Keratinocyte (primary cell): Measurements from ENCODE around the gene DHH. TPM values are rescaled to one million over a fixed set of nuclear protein-coding genes. Genes with fewer than 3 reads are reported as not detected.
A peak's percentile ranks its signal among the peaks of the same experiment; 100 is the strongest.

Source experiments
- DNase-seq: peaks from one replicate; pipeline ENCODE4 v3.0.0-alpha.2; 2011; ENCODE audit warnings: low read depth, missing footprints, low spot score
- FAIRE-seq: peaks from 2 replicates; lab custom pipeline; 2011; peaks lifted over from hg19 to GRCh38; lab: Jason Lieb, UNC
- H2AFZ ChIP-seq: 2 replicates; pipeline ENCODE4 v1.6.0; 2012; ENCODE audit warnings: low read length, control low read depth, inconsistent platforms; ENCODE audit not compliant: control insufficient read depth
- H3K27ac ChIP-seq: 2 replicates; pipeline ENCODE4 v1.5.1; 2011; ENCODE audit warnings: low read length; ENCODE audit not compliant: control insufficient read depth, insufficient read depth
- H3K27me3 ChIP-seq: 3 replicates; pipeline ENCODE4 v1.6.0; 2011; ENCODE audit warnings: low read length; ENCODE audit not compliant: control insufficient read depth, insufficient read depth; ENCODE audit errors: extremely low read depth
- H3K36me3 ChIP-seq, 2 experiments: 2 replicates in 1 of 2; 3 replicates in 1 of 2; pipeline ENCODE4 v1.5.1; 2011; ENCODE audit warnings: low read length in 2 of 2, mild to moderate bottlenecking in 1 of 2; ENCODE audit not compliant: control insufficient read depth in 2 of 2, insufficient read depth in 2 of 2; ENCODE audit errors: extremely low read depth in 1 of 2
- H3K4me1 ChIP-seq: 3 replicates; pipeline ENCODE4 v1.5.1; 2011; ENCODE audit warnings: low read length; ENCODE audit not compliant: control insufficient read depth, insufficient read depth; ENCODE audit errors: extremely low read depth
- H3K4me2 ChIP-seq: 3 replicates; pipeline ENCODE4 v1.6.0; 2011; ENCODE audit warnings: low read depth, low read length; ENCODE audit not compliant: control insufficient read depth, insufficient read depth; ENCODE audit errors: extremely low read depth
- H3K4me3 ChIP-seq, 3 experiments: fragments of 200-600 bp in 1 of 3; sonication (generic) in 1 of 3; 2 replicates in 2 of 3; 3 replicates in 1 of 3; pipeline ENCODE4 v1.5.1; 2011 to 2016; ENCODE audit warnings: low read length in 3 of 3, mild to moderate bottlenecking in 3 of 3, control low read depth in 2 of 3, inconsistent platforms in 1 of 3, low read depth in 1 of 3, mixed read lengths in 1 of 3, mixed run types in 1 of 3, moderate library complexity in 1 of 3; ENCODE audit not compliant: control insufficient read depth in 2 of 3, insufficient read depth in 2 of 3; ENCODE audit errors: extremely low read depth in 1 of 3
- H3K79me2 ChIP-seq: 2 replicates; pipeline ENCODE4 v1.6.0; 2012; ENCODE audit warnings: low read length; ENCODE audit not compliant: control insufficient read depth, insufficient read depth
- H3K9ac ChIP-seq: 3 replicates; pipeline ENCODE4 v1.6.0; 2011; ENCODE audit warnings: low read length; ENCODE audit not compliant: control insufficient read depth, insufficient read depth; ENCODE audit errors: extremely low read depth
- H3K9me1 ChIP-seq: 3 replicates; pipeline ENCODE4 v1.6.0; 2011; ENCODE audit warnings: low read length; ENCODE audit not compliant: control insufficient read depth, insufficient read depth; ENCODE audit errors: extremely low read depth
- H3K9me3 ChIP-seq: 2 replicates; pipeline ENCODE4 v1.5.1; 2012; ENCODE audit warnings: low read depth, low read length; ENCODE audit not compliant: control insufficient read depth
- H4K20me1 ChIP-seq: 3 replicates; pipeline ENCODE4 v1.6.0; 2011; ENCODE audit warnings: low read length; ENCODE audit not compliant: control insufficient read depth, insufficient read depth; ENCODE audit errors: extremely low read depth
- EZH2 ChIP-seq: IDR thresholded peaks from one replicate; pipeline ENCODE4 v1.6.1; 2012; ENCODE audit warnings: inconsistent platforms, mild to moderate bottlenecking, low read length, moderate library complexity
- dilution Hi-C: fragments of 300-500 bp; cut with MboI; formaldehyde crosslinking; loops from one replicate; pipeline ENCODE4 v1.7.0; 2020; ENCODE audit warnings: low sequenced_read_pairs; ENCODE audit not compliant: extremely low pct_ligation_motif_present
- polyA plus RNA-seq, 5 experiments: library from polyadenylated mRNA; depleted of rRNA in 3 of 5; stranded (reverse) in 3 of 5; stranded (forward) in 1 of 5; unstranded in 1 of 5; fragments of >200 nt; gene quantifications; 1 replicate in 1 of 5; 2 replicates in 3 of 5; 3 replicates in 1 of 5; pipeline versions ENCODE4 v1.2.1 to v1.2.3, GENCODE V29; 2011 to 2012; ENCODE audit warnings: missing spikeins in 2 of 5, low read depth in 1 of 5, low replicate concordance in 1 of 5
- TF ChIP-seq, protein P1 (sequence below), 3 experiments: IDR thresholded peaks in 1 of 3; conservative IDR thresholded peaks in 1 of 3; optimal IDR thresholded peaks in 1 of 3; 2 replicates in 2 of 3; 3 replicates in 1 of 3; pipeline versions ENCODE3 to v1.5.1; 2011; ENCODE audit warnings: low read length in 3 of 3, mild to moderate bottlenecking in 3 of 3, moderate library complexity in 2 of 3, control low read depth in 1 of 3, inconsistent platforms in 1 of 3; ENCODE audit not compliant: insufficient read depth in 2 of 3; ENCODE audit errors: extremely low read depth in 1 of 3

The DHH gene
- polyA plus RNA-seq, 1 donor (not counting 4 experiments of a cell fraction or from before 2014, with no cell fraction given) = not detected

DNA sequence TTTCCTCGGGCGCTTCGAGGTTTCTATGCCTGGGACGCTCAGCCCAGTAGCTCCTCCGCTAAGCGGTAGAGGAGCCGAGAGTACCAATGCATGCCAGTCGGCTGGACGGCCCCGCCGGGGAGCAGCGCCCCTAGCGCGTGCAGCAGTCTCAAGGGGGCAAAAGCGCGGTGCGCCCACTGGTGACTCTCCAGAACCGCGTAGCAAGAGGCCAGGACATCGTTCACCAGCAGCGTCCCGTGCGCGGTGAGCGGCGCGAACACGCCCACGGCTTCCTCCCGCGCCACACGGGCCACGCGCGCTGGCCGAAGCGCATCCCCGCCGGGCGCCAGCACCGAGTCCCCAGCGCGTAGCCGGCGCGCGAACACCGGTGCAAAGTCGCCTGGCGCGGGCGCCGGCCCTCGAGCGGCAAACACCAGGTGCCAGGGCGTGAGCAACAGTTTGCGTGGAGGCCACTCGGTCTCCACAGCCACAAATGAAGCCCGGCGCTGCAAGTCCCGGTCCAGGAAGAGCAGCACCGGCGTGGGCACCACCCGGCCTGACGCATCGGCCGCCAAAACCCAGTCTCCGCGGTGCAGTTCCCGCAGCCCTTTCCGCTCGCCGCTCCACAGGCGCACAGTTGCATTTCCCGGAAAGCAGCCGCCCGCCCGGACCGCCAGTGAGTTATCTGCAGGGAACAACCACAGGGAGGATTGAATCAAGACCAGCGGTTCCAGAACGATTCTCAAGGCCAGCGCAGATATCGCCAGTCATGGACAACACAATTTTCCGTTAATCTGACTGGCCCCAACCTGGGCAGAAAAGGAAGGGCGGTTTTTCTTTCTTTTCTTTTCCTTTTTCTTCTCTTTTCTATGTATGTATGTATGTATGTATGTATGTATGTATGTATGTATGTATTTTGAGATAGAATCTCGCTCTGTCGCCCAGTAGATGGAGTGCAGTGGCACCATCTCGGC lies 4.5 kb downstream of the DHH start:
- H4K20me1 ChIP-seq = no peaks in the 10 kb centered on the region
- H3K27ac ChIP-seq = no peak overlapping the region
- dilution Hi-C loops = no loop called here
- H3K4me2 ChIP-seq = peak overlapping the region; percentile 74
- peak overlapping the region; percentile 37 for H2AFZ ChIP-seq
- FAIRE-seq (no peak), DNase-seq (no peak)
- H3K9me3 ChIP-seq = no peaks in the 10 kb centered on the region
- no peaks in the 10 kb centered on the region for H3K79me2 ChIP-seq
- peaks cover 14% of the 10 kb centered on the region for H3K4me1 ChIP-seq
- peak overlapping the region in 2 of 3 experiments; percentile 28 to 53 for H3K4me3 ChIP-seq
- H3K27me3 ChIP-seq = peaks cover 69% of the 10 kb centered on the region
- no peaks in the 10 kb centered on the region for H3K36me3 ChIP-seq
- H3K9ac ChIP-seq = no peak overlapping the region
- H3K9me1 ChIP-seq = no peaks in the 10 kb centered on the region
- TF ChIP-seq, protein P1, sequence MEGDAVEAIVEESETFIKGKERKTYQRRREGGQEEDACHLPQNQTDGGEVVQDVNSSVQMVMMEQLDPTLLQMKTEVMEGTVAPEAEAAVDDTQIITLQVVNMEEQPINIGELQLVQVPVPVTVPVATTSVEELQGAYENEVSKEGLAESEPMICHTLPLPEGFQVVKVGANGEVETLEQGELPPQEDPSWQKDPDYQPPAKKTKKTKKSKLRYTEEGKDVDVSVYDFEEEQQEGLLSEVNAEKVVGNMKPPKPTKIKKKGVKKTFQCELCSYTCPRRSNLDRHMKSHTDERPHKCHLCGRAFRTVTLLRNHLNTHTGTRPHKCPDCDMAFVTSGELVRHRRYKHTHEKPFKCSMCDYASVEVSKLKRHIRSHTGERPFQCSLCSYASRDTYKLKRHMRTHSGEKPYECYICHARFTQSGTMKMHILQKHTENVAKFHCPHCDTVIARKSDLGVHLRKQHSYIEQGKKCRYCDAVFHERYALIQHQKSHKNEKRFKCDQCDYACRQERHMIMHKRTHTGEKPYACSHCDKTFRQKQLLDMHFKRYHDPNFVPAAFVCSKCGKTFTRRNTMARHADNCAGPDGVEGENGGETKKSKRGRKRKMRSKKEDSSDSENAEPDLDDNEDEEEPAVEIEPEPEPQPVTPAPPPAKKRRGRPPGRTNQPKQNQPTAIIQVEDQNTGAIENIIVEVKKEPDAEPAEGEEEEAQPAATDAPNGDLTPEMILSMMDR (optimal IDR thresholded peaks at IDR 0.05 in 1 of 3, IDR thresholded peaks at IDR 0.05 in 1 of 3, conservative IDR thresholded peaks at IDR 0.05 in 1 of 3; ENCODE audit: extremely low read depth in 1 of 3, insufficient read depth in 2 of 3, low read length in 3 of 3) = peak in 2 of 3 experiments; percentile 6 to 42
- TF ChIP-seq EZH2 = peak; percentile 88

DNA sequence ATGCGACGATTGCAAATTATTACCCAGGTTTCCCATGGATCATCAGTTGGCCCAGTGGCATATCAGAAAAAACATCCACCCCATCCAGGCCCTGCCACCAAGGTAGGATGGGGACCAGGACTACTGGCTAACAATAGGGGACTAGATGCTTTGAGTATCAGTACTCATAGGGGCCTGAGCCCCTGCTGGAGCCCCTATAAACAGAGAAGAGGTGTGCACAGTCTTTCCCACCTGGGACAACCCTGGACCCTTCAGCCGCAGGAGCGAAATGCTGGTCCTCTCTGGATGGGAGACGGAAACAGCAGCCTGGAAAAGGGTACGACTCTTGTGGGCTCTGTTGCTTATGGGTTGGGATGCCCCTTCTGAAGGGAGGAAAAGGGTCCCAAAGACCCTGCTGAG lies 5.7 kb downstream of the DHH start:
- no peak overlapping the region for H3K4me2 ChIP-seq
- H3K9me1 ChIP-seq = no peaks in the 10 kb centered on the region
- H4K20me1 ChIP-seq = no peaks in the 10 kb centered on the region
- no peaks in the 10 kb centered on the region for H3K9me3 ChIP-seq
- TF ChIP-seq EZH2 = no peak
- TF ChIP-seq, protein P1 (optimal IDR thresholded peaks at IDR 0.05 in 1 of 3, IDR thresholded peaks at IDR 0.05 in 1 of 3, conservative IDR thresholded peaks at IDR 0.05 in 1 of 3; ENCODE audit: extremely low read depth in 1 of 3, insufficient read depth in 2 of 3, low read length in 3 of 3) = no peak
- dilution Hi-C loops = no loop called here
- no peak overlapping the region for H3K27ac ChIP-seq
- H3K4me1 ChIP-seq = peaks cover 14% of the 10 kb centered on the region
- H3K4me3 ChIP-seq = no peak overlapping the region
- DNase-seq (no peak), FAIRE-seq (no peak)
- H3K36me3 ChIP-seq = no peaks in the 10 kb centered on the region
- no peak overlapping the region for H3K9ac ChIP-seq
- no peaks in the 10 kb centered on the region for H3K79me2 ChIP-seq
- H3K27me3 ChIP-seq = peaks cover 57% of the 10 kb centered on the region
- H2AFZ ChIP-seq = no peak overlapping the region
